Activated naive CD8-positive, alpha-beta T cell treated with anti-CD3 and anti-CD28 coated beads, Interleukin-2, amount 50 U/mL, for 16 hours (primary cell): ENCODE data around the gene VEZT.

ENCODE experiments used
- DNase-seq: peaks from one replicate; pipeline ENCODE4 v3.0.0-alpha.2; 2020; ENCODE audit warnings: low read depth, low spot score

VEZT gene

GRCh38 chr12:95200128-95200894 lies 17.3 kb upstream of the VEZT start:
- DNase-seq, result no peak

GRCh38 chr12:95201056-95201670 lies 16.4 kb upstream of the VEZT start:
- no peak for DNase-seq

GRCh38 chr12:95202691-95203486 lies 14.7 kb upstream of the VEZT start:
- no peak for DNase-seq

- no peak for DNase-seq
Measured at GRCh38 chr12:95203487-95204030, 14.0 kb upstream of the VEZT start.

GRCh38 chr12:95204141-95204866 lies 13.3 kb upstream of the VEZT start:
- no peak for DNase-seq

- no peak for DNase-seq
Measured at GRCh38 chr12:95205016-95205624, 12.5 kb upstream of the VEZT start.

GRCh38 chr12:95205685-95206084 lies 11.9 kb upstream of the VEZT start:
- no peak for DNase-seq

- DNase-seq, result no peak
Measured at GRCh38 chr12:95206916-95207315, 10.7 kb upstream of the VEZT start.

GRCh38 chr12:95207407-95207806 lies 10.2 kb upstream of the VEZT start:
- no peak for DNase-seq

GRCh38 chr12:95208678-95209077 lies 8.9 kb upstream of the VEZT start:
- no peak for DNase-seq

- DNase-seq, result no peak
Measured at GRCh38 chr12:95212586-95212985, 5.0 kb upstream of the VEZT start.

GRCh38 chr12:95213119-95213518 lies 4.5 kb upstream of the VEZT start:
- no peak for DNase-seq

- DNase-seq, result no peak
Measured at GRCh38 chr12:95213928-95214327, 3.7 kb upstream of the VEZT start.

GRCh38 chr12:95214466-95214865 lies 3.1 kb upstream of the VEZT start:
- no peak for DNase-seq

GRCh38 chr12:95215949-95216348 lies 1.7 kb upstream of the VEZT start:
- DNase-seq, result no peak

- no peak for DNase-seq
Measured at GRCh38 chr12:95216711-95217376, 763 bp upstream of the VEZT start.

- DNase-seq, result no peak
Measured at GRCh38 chr12:95218150-95219133, 835 bp downstream of the VEZT start.

GRCh38 chr12:95220190-95220589 lies 2.6 kb downstream of the VEZT start:
- no peak for DNase-seq

GRCh38 chr12:95220726-95221125 lies 3.1 kb downstream of the VEZT start:
- no peak for DNase-seq
